ENCODE results near the gene TMTC4. TPM values are rescaled to one million over a fixed set of nuclear protein-coding genes. Genes with fewer than 3 reads are reported as not detected.
A peak's percentile ranks its signal among the peaks of the same experiment; 100 is the strongest.
"Not testable (repeated sequence)": the region's sequence is repeated elsewhere in the genome, so short reads cannot be mapped to it uniquely, and the experiment has no call there.

The TMTC4 gene
- total RNA-seq, 1 donor from 2014 or later = 40.5 TPM

- DNase-seq (ENCODE audit: low read depth in 2 of 2) = no peak
These were observed 89.7 kb downstream of the TMTC4 start for GRCh38 chr13:100584896-100585295.

- DNase-seq (ENCODE audit: low read depth in 2 of 2) = no peak
These were observed 93.1 kb downstream of the TMTC4 start for GRCh38 chr13:100581504-100581903.

- DNase-seq (ENCODE audit: low read depth in 2 of 2) = no peak
These were observed 93.6 kb downstream of the TMTC4 start for GRCh38 chr13:100581030-100581429.

GRCh38 chr13:100580045-100580444 is 94.5 kb downstream of the TMTC4 start:
- no peak for DNase-seq (ENCODE audit: low read depth in 2 of 2)

- DNase-seq (ENCODE audit: low read depth in 2 of 2) = not testable (repeated sequence)
These were observed 97.4 kb downstream of the TMTC4 start for GRCh38 chr13:100577239-100577638.

- peak; percentile 89 to 90 for DNase-seq (ENCODE audit: low read depth in 2 of 2)
These were observed 101.5 kb downstream of the TMTC4 start for GRCh38 chr13:100573121-100573520.

GRCh38 chr13:100566543-100566942 is 108.1 kb downstream of the TMTC4 start:
- no peak for DNase-seq (ENCODE audit: low read depth in 2 of 2)

GRCh38 chr13:100565286-100565685 is 109.3 kb downstream of the TMTC4 start:
- no peak for DNase-seq (ENCODE audit: low read depth in 2 of 2)

GRCh38 chr13:100564444-100565223 is 110.0 kb downstream of the TMTC4 start:
- no peak for DNase-seq (ENCODE audit: low read depth in 2 of 2)

- DNase-seq (ENCODE audit: low read depth in 2 of 2) = no peak
These were observed 110.8 kb downstream of the TMTC4 start for GRCh38 chr13:100563779-100564178.

GRCh38 chr13:100561599-100562204 is 112.9 kb downstream of the TMTC4 start:
- DNase-seq (ENCODE audit: low read depth in 2 of 2) = no peak

- DNase-seq (ENCODE audit: low read depth in 2 of 2) = no peak
These were observed 113.5 kb downstream of the TMTC4 start for GRCh38 chr13:100561158-100561499.

GRCh38 chr13:100560498-100561157 is 114.0 kb downstream of the TMTC4 start:
- DNase-seq (ENCODE audit: low read depth in 2 of 2) = no peak

- no peak for DNase-seq (ENCODE audit: low read depth in 2 of 2)
These were observed 114.7 kb downstream of the TMTC4 start for GRCh38 chr13:100559886-100560285.

Other genes starting within 250 kb of the TMTC4 start
- gene GGACT, start 86.0 kb downstream of the TMTC4 start, total RNA-seq = 2.6 and 3.9 TPM in 2 replicates